Nephron (organoid): Measurements from ENCODE around the gene KIF26B.

Source experiments
- H3K27ac Mint-ChIP-seq, 3 experiments: 2 replicates each; pipeline ENCODE4 v1.8.0; 2020; ENCODE audit warnings: mixed read lengths in 3 of 3, mild to moderate bottlenecking in 2 of 3, moderate library complexity in 1 of 3
- H3K27me3 Mint-ChIP-seq: 2 replicates; pipeline ENCODE4 v1.8.0; 2021; ENCODE audit warnings: low read depth, mild to moderate bottlenecking, moderate library complexity, mixed read lengths
- H3K36me3 Mint-ChIP-seq: 2 replicates; pipeline ENCODE4 v1.8.0; 2020; ENCODE audit warnings: low read depth, mixed read lengths
- H3K4me1 Mint-ChIP-seq: 2 replicates; pipeline ENCODE4 v1.8.0; 2020; ENCODE audit warnings: mixed read lengths
- H3K4me3 Mint-ChIP-seq, 3 experiments: 2 replicates each; pipeline ENCODE4 v1.8.0; 2020; ENCODE audit warnings: mild to moderate bottlenecking in 3 of 3, mixed read lengths in 3 of 3, moderate library complexity in 2 of 3
- H3K9me3 Mint-ChIP-seq: 2 replicates; pipeline ENCODE4 v1.8.0; 2020; ENCODE audit warnings: mixed read lengths
- TF ChIP-seq, protein P1 (sequence below), 3 experiments: fragments of 200-600 bp; sonication (generic); IDR thresholded peaks; one replicate each; pipeline ENCODE4 v1.5.0; 2021; ENCODE audit warnings: antibody characterized with exemption in 3 of 3; ENCODE audit not compliant: unreplicated experiment in 3 of 3

The KIF26B gene

DNA sequence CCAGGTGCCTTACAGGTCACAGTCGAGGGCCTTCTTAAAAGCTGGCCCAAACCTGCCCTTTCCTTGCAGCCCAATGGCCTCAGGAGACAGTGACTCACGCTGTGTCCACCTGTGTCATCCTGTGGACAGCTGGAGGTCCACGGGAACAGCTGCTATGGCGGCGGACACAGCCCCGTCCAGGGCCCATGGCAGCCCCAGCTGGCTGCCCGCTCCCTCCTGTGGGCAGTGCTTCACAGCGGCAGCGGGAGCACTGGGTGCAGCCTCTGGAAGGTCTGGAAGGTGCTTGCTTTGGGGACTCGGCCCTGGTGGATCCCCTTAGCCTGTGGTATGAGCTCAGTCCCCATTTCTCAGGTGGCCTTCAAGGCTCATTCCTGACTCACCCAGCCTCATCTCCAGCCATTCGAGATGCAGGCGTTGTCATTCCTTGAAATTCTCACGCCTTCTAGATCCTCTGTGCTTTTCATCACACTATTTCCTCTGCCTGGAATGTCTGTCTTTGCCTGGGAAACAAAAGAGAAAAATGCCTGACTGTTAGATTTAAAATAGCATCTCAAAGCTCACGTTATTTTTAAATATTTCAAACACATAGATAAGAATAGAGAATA lies 86.8 kb downstream of the KIF26B start:
- peaks cover 1% of the 10 kb centered on the region for H3K4me1 Mint-ChIP-seq
- no peak overlapping the region for H3K4me3 Mint-ChIP-seq
- no peak overlapping the region for H3K27ac Mint-ChIP-seq

DNA sequence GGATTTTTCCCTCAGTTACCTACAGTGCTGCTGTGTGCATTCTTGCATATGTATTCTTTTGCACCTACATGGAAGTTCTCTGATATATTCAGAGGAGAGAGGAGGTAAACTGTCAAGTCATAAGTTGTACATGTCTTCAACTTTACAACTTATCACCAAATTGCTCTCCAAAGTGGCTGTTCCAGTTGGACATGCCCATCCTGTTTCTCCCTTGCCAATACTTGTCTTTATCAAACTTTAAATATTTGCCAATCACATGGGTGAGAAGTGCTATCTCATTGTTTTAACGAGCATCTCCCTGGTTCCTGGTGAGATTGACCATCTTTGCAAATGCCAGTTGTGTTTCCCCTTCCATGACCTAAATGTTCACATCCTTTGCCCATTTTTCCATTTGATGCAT lies 88.2 kb downstream of the KIF26B start:
- Mint-ChIP-seq H3K4me1 (peaks cover 12% of the 10 kb centered on the region), H3K27me3 (no peaks in the 10 kb centered on the region), H3K36me3 (peaks cover 16% of the 10 kb centered on the region), H3K4me3 (no peak overlapping the region), H3K9me3 (no peaks in the 10 kb centered on the region), H3K27ac (no peak overlapping the region)
- TF ChIP-seq, protein P1, sequence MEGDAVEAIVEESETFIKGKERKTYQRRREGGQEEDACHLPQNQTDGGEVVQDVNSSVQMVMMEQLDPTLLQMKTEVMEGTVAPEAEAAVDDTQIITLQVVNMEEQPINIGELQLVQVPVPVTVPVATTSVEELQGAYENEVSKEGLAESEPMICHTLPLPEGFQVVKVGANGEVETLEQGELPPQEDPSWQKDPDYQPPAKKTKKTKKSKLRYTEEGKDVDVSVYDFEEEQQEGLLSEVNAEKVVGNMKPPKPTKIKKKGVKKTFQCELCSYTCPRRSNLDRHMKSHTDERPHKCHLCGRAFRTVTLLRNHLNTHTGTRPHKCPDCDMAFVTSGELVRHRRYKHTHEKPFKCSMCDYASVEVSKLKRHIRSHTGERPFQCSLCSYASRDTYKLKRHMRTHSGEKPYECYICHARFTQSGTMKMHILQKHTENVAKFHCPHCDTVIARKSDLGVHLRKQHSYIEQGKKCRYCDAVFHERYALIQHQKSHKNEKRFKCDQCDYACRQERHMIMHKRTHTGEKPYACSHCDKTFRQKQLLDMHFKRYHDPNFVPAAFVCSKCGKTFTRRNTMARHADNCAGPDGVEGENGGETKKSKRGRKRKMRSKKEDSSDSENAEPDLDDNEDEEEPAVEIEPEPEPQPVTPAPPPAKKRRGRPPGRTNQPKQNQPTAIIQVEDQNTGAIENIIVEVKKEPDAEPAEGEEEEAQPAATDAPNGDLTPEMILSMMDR (IDR thresholded peaks at IDR 0.05; ENCODE audit: unreplicated experiment in 3 of 3) = no peak

More for the DNA sequence above, 86.8 kb downstream of the KIF26B start:
- Mint-ChIP-seq H3K27me3 (no peaks in the 10 kb centered on the region), H3K36me3 (peaks cover 8% of the 10 kb centered on the region), H3K9me3 (no peaks in the 10 kb centered on the region)
- TF ChIP-seq, protein P1 (IDR thresholded peaks at IDR 0.05; ENCODE audit: unreplicated experiment in 3 of 3) = no peak

DNA sequence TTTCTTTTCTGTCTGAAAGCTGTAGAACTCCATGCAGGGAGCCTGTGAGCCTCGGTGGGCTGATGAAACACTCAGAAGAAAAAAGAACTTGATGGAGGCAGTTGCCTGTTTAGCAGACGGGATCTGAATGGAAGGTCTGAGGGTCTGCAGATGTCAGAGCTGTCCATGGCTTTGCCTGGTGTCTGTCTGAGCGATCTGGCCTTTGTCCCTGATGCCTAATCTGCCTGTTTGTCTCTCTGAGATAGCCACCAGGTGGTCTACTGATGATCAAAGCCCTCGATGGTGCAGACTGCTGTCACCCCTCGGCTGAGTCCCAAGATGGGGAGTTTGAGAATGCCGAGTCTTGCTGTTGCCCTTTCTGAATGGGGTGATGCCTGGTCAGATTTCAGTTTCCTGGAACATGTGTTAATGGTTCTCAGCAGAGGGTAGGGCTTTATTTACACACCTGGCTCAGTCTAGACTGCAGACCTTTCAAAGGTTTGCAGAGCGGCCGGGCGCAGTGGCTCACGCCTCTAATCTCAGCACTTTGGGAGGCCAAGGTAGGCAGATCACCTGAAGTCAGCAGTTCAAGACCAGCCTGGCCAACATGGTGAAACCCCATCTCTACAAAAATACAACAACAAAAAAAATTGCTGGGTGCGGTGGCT lies 90.4 kb downstream of the KIF26B start:
- H3K4me3 Mint-ChIP-seq = no peak overlapping the region
- H3K9me3 Mint-ChIP-seq = no peaks in the 10 kb centered on the region
- TF ChIP-seq, protein P1 (IDR thresholded peaks at IDR 0.05; ENCODE audit: unreplicated experiment in 3 of 3) = no peak
- H3K27ac Mint-ChIP-seq = no peak overlapping the region
- peaks cover 22% of the 10 kb centered on the region for H3K4me1 Mint-ChIP-seq
- peaks cover 26% of the 10 kb centered on the region for H3K36me3 Mint-ChIP-seq
- H3K27me3 Mint-ChIP-seq = no peaks in the 10 kb centered on the region

DNA sequence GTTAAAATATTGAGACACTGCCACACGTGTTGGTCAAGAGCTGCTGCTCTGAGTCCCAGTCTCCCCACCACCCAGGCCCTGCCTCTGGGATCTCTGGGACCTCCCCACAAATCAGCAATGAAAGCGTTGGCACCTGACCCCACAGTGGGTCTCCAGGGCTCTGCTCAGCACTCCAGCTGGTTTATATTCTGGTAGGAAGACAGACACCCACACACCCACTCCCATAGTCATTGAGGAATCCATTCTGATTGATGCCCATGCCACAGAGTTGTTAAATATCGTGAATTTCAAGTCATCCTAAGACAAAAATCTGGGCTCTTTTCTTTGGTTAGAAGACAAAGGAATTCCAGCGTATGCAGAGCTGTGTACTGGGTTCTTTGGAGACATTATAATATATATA lies 91.6 kb downstream of the KIF26B start:
- Mint-ChIP-seq H3K27me3 (no peaks in the 10 kb centered on the region), H3K36me3 (peaks cover 38% of the 10 kb centered on the region), H3K27ac (no peak overlapping the region), H3K4me1 (peaks cover 22% of the 10 kb centered on the region), H3K4me3 (no peak overlapping the region), H3K9me3 (peaks cover 3% of the 10 kb centered on the region)
- TF ChIP-seq, protein P1 (IDR thresholded peaks at IDR 0.05; ENCODE audit: unreplicated experiment in 3 of 3) = no peak

DNA sequence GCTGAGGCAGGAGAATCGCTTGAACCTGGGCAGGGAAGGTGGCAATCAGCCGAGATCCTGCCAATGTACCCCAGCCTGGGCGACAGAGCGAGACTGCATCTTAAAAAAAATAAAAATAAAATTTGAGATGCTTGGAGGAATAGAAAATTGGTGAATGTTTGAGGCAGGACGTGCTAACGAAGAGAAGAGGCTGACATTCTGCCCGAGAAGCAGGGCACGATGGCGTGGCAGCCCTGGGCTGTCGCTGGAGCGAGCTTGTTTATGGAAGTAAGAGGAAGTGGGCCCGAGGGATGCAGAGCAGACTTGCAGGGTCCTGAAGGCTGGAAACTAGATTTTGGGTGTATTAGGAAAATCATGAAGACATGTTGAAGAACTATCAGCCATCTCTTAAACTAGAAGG lies 92.6 kb downstream of the KIF26B start:
- H3K27me3 Mint-ChIP-seq = no peaks in the 10 kb centered on the region
- peak overlapping the region in 2 of 3 experiments; percentile 11 to 52 for H3K27ac Mint-ChIP-seq
- H3K9me3 Mint-ChIP-seq = peaks cover 4% of the 10 kb centered on the region
- H3K4me1 Mint-ChIP-seq = peaks cover 22% of the 10 kb centered on the region
- peaks cover 41% of the 10 kb centered on the region for H3K36me3 Mint-ChIP-seq
- no peak overlapping the region for H3K4me3 Mint-ChIP-seq
- TF ChIP-seq, protein P1 (IDR thresholded peaks at IDR 0.05; ENCODE audit: unreplicated experiment in 3 of 3) = no peak

DNA sequence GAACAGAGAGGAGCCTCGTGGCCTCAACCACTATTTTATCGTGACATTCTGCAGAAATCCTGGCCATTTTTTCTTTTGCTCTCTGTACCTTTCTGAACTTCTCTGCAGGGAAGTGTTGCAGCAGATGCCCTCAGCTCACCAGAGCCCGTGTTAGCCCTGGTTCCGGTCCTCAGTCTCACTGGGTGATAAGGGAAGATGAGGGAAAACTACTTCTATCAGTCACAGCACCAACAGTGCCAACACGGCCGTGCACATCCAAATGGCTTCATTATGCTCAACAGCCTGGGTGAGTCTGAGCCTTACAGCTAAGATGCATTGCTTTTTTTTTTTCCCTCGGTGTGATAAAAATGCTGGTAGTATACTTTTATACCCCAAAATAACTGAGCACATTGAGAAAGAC lies 93.0 kb downstream of the KIF26B start:
- H3K4me3 Mint-ChIP-seq = no peak overlapping the region

More for the DNA sequence above, 93.0 kb downstream of the KIF26B start:
- Mint-ChIP-seq H3K27ac (peak overlapping the region; percentile 11 to 66 (median 52)), H3K36me3 (peaks cover 45% of the 10 kb centered on the region), H3K9me3 (peaks cover 4% of the 10 kb centered on the region), H3K27me3 (no peaks in the 10 kb centered on the region), H3K4me1 (peaks cover 22% of the 10 kb centered on the region)
- TF ChIP-seq, protein P1 (IDR thresholded peaks at IDR 0.05; ENCODE audit: unreplicated experiment in 3 of 3) = no peak
